ENCODE results near the gene SCIN. TPM values are rescaled to one million over a fixed set of nuclear protein-coding genes. Genes with fewer than 3 reads are reported as not detected.

SCIN gene
- total RNA-seq, 3 donors from 2014 or later, result 0.96 to 4.7 (median 1.3) TPM

GRCh38 chr7:12595148-12595547 is 24.6 kb downstream of the SCIN start:
- Histone ChIP-seq H3K36me3 (no peaks in the 10 kb centered on the region), H3K4me1 (no peaks in the 10 kb centered on the region), H3K27me3 (no peaks in the 10 kb centered on the region), H3K27ac (no peak overlapping the region), H3K9me3 (peaks cover 0 to 3% of the 10 kb centered on the region in 2 donors), H3K4me3 (no peak overlapping the region)
- DNase-seq (ENCODE audit: low spot score in 2 of 2), result no peak
- intact Hi-C loops (cut with DNase I; ENCODE audit: low total_unique reads), result no loop called here
- TF ChIP-seq POLR2AphosphoS5 (IDR thresholded peaks at IDR 0.05), result no peak
- no peak for TF ChIP-seq CTCF (IDR thresholded peaks at IDR 0.05)
- TF ChIP-seq POLR2A (IDR thresholded peaks at IDR 0.05), result no peak

GRCh38 chr7:12596225-12596790 is 25.8 kb downstream of the SCIN start:
- H3K4me1 ChIP-seq, result no peaks in the 10 kb centered on the region
- intact Hi-C loops (cut with DNase I; ENCODE audit: low total_unique reads), result no loop called here
- H3K36me3 ChIP-seq, result no peaks in the 10 kb centered on the region
- no peaks in the 10 kb centered on the region for H3K27me3 ChIP-seq
- H3K9me3 ChIP-seq, result peaks cover 0 to 3% of the 10 kb centered on the region in 2 donors
- no peak overlapping the region for H3K27ac ChIP-seq
- H3K4me3 ChIP-seq, result no peak overlapping the region
- DNase-seq (ENCODE audit: low spot score in 2 of 2), result no peak
- TF ChIP-seq POLR2AphosphoS5 (IDR thresholded peaks at IDR 0.05), result no peak
- no peak for TF ChIP-seq CTCF (IDR thresholded peaks at IDR 0.05)
- no peak for TF ChIP-seq POLR2A (IDR thresholded peaks at IDR 0.05)

GRCh38 chr7:12601302-12601869 is 30.9 kb downstream of the SCIN start:
- Histone ChIP-seq H3K9me3 (peaks cover 4 to 10% of the 10 kb centered on the region in 2 donors), H3K36me3 (no peaks in the 10 kb centered on the region), H3K27ac (no peak overlapping the region), H3K4me1 (no peaks in the 10 kb centered on the region), H3K4me3 (no peak overlapping the region), H3K27me3 (no peaks in the 10 kb centered on the region)
- DNase-seq (ENCODE audit: low spot score in 2 of 2), result no peak
- intact Hi-C loops (cut with DNase I; ENCODE audit: low total_unique reads), result no loop called here
- no peak for TF ChIP-seq POLR2AphosphoS5 (IDR thresholded peaks at IDR 0.05)
- no peak for TF ChIP-seq POLR2A (IDR thresholded peaks at IDR 0.05)
- TF ChIP-seq CTCF (IDR thresholded peaks at IDR 0.05), result no peak

GRCh38 chr7:12607134-12607533 is 36.6 kb downstream of the SCIN start:
- no peak for TF ChIP-seq CTCF (IDR thresholded peaks at IDR 0.05)
- TF ChIP-seq POLR2A (IDR thresholded peaks at IDR 0.05), result no peak
- TF ChIP-seq POLR2AphosphoS5 (IDR thresholded peaks at IDR 0.05), result no peak
- Histone ChIP-seq H3K27me3 (no peaks in the 10 kb centered on the region), H3K9me3 (peaks cover 0 to 10% of the 10 kb centered on the region in 2 donors), H3K36me3 (no peaks in the 10 kb centered on the region), H3K4me3 (no peak overlapping the region), H3K27ac (no peak overlapping the region), H3K4me1 (no peaks in the 10 kb centered on the region)
- no peak for DNase-seq (ENCODE audit: low spot score in 2 of 2)
- intact Hi-C loops (cut with DNase I; ENCODE audit: low total_unique reads), result no loop called here

- no peak for TF ChIP-seq CTCF (IDR thresholded peaks at IDR 0.05)
- TF ChIP-seq POLR2AphosphoS5 (IDR thresholded peaks at IDR 0.05), result no peak
- no peak for TF ChIP-seq POLR2A (IDR thresholded peaks at IDR 0.05)
Observed at GRCh38 chr7:12609561-12609960, 39.0 kb downstream of the SCIN start.

More at GRCh38 chr7:12609561-12609960, 39.0 kb downstream of the SCIN start:
- no peaks in the 10 kb centered on the region for H3K27me3 ChIP-seq
- no peak overlapping the region for H3K4me3 ChIP-seq
- no peak overlapping the region for H3K27ac ChIP-seq
- no peak for DNase-seq (ENCODE audit: low spot score in 2 of 2)
- H3K4me1 ChIP-seq, result no peaks in the 10 kb centered on the region
- H3K9me3 ChIP-seq, result no peaks in the 10 kb centered on the region
- H3K36me3 ChIP-seq, result no peaks in the 10 kb centered on the region
- intact Hi-C loops (cut with DNase I; ENCODE audit: low total_unique reads), result no loop called here
